HG02973 (cell line): ENCODE results near the gene IGSF9B.

Experiments used
- ATAC-seq: cut with Tn5 transposase; IDR thresholded peaks from one replicate; pipeline ENCODE4 v1.9.1; 2021; ENCODE audit warnings: moderate library complexity; ENCODE audit not compliant: unreplicated experiment

IGSF9B gene

DNA sequence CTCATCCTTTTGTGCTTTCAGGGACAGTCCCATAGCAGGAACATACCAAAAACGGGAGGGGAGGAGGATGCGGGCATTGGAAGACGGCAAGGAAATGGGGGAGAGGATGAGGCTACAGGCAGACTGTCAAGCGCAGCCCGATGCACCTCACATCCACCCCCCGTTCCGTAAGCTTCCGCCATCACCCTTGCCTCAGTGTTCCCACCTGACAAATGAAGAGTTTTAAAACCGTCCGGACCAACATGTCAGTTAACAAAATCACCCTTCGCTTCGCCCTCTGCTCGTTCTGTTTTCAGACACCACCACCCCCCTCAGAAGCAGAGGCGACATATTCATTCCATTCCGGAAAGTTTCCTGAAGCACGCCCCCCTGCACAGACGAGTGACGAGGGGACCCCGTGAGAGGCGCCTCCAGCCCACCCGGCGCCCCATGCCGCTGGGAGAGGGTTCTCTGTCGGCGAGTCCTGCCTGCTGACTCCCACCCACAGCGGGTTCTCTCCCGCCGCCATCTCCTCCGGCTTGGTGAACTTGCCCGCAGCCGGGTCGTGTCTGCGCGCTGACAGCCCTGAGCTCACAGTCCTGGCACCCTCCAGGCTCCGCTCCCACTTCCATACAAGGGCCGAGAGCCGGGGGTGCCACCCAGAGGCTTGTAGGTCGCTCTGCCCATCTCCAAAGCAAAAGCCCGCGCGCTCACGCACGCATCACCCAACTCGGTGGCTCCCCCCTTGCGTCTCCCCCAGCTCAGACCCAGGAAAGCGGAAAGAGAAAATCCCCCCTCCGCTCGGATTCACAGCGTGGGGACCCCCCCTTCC is 1.5 kb downstream of the IGSF9B start:
- ATAC-seq: no peak

- ATAC-seq: no peak
These were observed 2.8 kb downstream of the IGSF9B start for GRCh38 chr11:133953999-133954398.

DNA sequence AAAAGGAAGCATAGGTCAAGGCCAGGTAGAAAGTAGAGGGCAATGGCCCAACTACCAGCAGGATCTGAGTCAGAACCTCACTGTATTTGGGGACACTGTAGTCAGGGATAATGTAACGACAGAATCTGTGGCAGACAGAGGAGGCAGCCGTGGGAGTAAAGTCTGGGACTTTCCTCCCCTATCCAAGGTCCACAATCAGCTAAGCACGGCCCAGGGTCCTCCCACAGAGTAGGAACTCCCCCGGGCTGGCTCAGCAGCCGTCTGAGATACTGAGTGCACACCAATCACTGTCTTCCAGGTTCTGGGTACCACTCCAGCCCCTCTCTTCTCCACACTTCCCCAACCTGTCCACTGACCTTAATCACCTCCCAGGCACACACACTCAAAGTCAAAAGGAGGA is 3.2 kb downstream of the IGSF9B start:
- no peak for ATAC-seq

- ATAC-seq: no peak
These were observed 4.3 kb downstream of the IGSF9B start for GRCh38 chr11:133952199-133953190.

DNA sequence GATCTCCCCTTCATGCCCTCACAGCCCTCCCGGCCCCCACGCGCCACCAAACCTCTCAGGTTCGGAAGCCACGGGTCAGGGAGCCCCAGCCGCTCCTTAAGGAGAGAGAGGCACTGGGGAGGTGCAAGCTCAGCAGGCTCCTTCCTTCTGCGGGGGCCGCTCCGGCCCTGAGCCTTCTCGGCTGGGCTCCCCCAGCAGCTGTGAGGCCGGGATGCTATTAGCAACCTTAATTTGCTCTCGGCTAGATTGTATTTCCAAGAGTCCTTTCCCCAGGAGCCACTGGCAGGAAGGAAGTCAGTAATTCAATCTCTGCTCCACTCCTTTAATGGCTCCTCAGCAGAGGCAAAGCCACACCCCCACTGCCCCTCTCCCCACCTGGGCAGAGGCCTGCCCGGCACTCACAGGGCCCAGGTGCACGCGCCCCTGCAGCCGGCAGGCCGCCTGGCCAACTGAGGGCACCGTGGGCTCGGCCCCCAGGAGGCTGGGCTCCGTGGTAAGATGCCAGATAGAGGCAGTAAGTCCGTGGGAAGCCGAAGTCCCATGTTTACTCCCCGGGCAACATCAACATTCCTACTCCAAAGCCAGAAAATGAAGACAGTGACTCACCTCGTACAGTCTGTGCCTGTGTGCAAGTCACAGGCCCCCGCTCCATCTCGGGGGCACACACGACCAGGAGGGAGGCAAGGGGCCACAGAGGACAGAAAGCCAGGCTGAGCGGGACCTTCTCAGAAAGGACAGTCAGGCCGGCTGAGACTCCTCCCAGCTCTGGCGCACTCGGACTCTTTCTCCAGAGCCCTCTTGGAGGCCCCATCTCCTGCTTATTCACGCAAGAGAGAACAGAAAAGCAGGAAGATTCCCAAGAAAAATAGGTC is 5.2 kb downstream of the IGSF9B start:
- ATAC-seq: no peak

- no peak for ATAC-seq
These were observed 5.9 kb downstream of the IGSF9B start for GRCh38 chr11:133950874-133951326.

DNA sequence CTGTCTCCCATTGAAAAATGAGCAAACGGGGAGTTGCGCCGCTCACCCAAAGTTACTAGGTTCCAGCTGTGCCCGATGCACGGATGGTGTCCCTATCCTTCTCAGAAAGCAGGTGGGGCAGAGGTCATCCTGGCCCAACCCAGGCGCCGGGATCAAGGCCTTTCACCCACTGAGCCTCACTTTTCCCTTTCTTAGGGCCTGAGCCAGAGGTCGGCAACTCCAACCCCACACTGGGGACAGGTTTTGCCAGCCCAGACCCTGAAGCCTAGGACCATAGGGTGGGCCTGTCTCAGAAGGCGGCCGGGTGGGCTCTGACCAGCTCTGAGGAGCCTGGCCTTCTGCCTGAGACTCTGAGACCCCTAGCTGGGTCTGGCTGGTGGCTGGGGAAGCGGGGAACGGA is 6.3 kb downstream of the IGSF9B start:
- ATAC-seq: no peak

- ATAC-seq: no peak
These were observed 7.6 kb downstream of the IGSF9B start for GRCh38 chr11:133949129-133949528.

GRCh38 chr11:133948711-133949110 is 8.1 kb downstream of the IGSF9B start:
- no peak for ATAC-seq

- no peak for ATAC-seq
These were observed 9.4 kb downstream of the IGSF9B start for GRCh38 chr11:133947321-133947756.

DNA sequence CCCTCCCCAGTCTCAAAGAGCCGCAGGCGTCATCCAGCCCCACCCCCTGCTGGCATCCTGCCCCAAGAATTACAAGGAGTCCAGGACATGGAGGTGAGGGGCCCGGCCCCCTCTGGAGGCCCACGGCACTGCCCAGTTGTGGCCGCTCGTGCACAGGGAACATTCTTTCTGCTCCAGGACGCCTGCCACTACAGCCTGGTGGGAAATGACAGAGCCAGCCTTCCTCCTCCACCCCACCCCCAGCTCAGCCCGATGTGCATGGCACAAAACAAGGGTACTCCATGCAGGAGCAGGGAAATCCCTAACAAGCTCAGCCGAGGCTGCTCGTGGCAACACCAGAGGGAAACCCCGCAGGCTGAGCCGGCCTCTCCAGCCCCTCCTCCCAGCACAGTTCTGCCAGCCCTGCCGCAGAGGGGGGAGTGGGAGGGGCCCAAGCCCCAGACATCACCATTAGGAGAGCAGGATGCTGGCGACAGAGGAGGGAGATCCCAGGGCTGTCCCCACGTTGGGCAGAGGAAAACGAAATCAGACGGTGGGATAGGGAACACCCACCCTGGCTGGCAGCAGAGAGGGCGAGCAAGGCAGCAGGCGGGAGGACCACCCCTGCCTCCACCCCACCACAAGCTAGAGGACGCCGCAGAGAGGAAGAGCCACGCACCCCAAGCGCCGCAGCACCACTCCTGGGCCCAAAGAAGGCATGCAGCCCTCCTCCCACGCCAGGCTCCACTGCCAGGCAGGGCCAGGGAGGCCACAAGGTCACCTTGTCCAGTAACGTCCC is 10.0 kb downstream of the IGSF9B start:
- ATAC-seq: no peak

GRCh38 chr11:133946051-133946450 is 10.7 kb downstream of the IGSF9B start:
- no peak for ATAC-seq

GRCh38 chr11:133945087-133945974 is 11.4 kb downstream of the IGSF9B start:
- ATAC-seq: no peak

DNA sequence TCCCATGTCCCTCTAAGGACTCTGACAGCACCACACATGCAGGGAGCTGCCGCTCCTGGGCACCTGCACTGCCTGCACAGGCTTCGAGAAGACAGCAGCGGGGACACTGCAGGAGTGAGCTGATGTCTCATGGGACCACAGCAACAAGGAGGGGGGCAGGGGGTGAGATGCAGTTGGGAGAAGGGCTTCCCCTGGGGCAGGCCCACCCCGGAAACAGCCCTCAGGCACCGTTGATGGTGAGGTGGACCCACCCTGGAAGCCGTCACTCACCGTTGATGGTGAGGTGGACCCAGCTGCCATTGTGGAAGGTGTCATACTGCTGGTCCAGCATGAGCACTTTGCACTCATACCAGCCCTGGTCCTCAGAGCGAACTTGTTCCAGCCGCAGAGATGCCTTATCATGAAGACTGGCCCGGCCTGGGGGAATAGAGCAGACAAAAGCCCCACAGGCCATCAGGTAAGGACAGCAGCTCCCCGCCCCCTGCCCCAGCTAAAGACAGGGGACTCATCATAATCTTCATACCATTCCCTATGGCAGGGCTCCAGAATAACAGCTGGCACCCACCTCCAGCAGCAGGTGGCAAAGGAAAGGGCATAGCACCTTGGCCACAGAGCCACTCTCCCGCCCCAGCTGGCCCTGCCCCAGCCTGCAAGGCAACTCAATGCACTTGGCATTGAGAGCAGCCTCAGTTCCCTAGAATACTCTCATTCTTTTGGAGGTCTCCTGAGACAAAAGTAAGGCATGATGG is 12.6 kb downstream of the IGSF9B start:
- no peak for ATAC-seq

DNA sequence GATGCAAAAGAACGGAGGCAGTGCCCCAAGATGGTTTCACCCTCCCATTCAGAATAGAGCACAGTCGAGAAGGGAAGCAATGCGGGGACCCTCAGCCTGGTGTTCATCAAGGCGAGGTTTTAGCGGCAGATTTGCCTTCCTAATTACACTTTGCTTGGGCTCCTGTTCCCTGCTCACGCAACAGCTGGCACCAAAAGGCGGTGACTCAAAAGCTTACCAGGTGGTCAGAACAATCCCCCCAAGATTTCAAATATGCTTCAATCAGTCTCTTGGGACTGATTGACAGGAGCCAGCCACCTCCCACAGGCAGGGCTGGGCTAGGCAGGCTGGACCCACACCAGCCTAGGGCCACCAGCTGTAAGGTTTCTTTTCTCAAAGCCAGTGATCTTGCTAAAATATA is 14.2 kb downstream of the IGSF9B start:
- ATAC-seq: no peak

GRCh38 chr11:133941546-133941945 is 15.2 kb downstream of the IGSF9B start:
- ATAC-seq: no peak

GRCh38 chr11:133940034-133940433 is 16.7 kb downstream of the IGSF9B start:
- ATAC-seq: no peak

DNA sequence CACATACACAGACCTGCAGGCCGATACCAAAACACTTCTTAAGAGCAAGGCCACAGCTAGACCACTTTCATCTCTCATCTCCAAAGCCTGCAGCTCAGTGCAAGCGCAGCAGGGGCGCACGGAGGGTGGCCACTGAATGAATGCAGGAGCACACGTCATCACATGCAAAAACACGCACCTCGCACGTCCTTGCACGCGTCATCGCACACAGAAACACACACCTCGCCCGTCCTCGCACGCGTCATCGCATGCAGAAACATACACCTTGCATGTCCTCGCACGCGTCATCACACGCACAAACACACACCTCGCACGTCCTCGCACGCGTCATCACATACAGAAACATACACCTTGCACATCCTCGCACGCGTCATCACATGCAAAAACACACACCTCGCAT is 17.2 kb downstream of the IGSF9B start:
- no peak for ATAC-seq
